Fibroblast of lung (primary cell): ENCODE data around the gene ELMOD3. TPM values are rescaled to one million over a fixed set of nuclear protein-coding genes. Genes with fewer than 3 reads are reported as not detected.

ENCODE experiments used
- DNase-seq, 2 donors: peaks; one replicate each; pipeline versions ENCODE4 v3.0.0 to v3.0.0-alpha.2; 2010; ENCODE audit warnings: low read depth in 2 of 2
- H2AFZ ChIP-seq: 2 replicates; pipeline ENCODE4 v1.5.1; 2012; ENCODE audit warnings: low read length, control low read depth, inconsistent platforms
- H3K27ac ChIP-seq: 2 replicates; pipeline ENCODE4 v1.5.1; 2011; ENCODE audit warnings: low read length, control low read depth; ENCODE audit not compliant: insufficient read depth
- H3K27me3 ChIP-seq: 2 replicates; pipeline ENCODE4 v1.5.1; 2011; ENCODE audit warnings: mild to moderate bottlenecking, low read length; ENCODE audit not compliant: control insufficient read depth, insufficient read depth
- H3K36me3 ChIP-seq: 2 replicates; pipeline ENCODE4 v1.5.1; 2011; ENCODE audit warnings: low read length; ENCODE audit not compliant: control insufficient read depth, insufficient read depth
- H3K4me1 ChIP-seq: 2 replicates; pipeline ENCODE4 v1.5.1; 2011; ENCODE audit warnings: low read length; ENCODE audit not compliant: control insufficient read depth, insufficient read depth; ENCODE audit errors: extremely low read depth
- H3K4me2 ChIP-seq: 2 replicates; pipeline ENCODE4 v1.5.1; 2011; ENCODE audit warnings: low read length, control low read depth; ENCODE audit not compliant: insufficient read depth; ENCODE audit errors: extremely low read depth
- H3K4me3 ChIP-seq, 4 experiments: fragments of 200-600 bp in 1 of 4; sonication (generic) in 1 of 4; replicated peaks in 1 of 4; 2 replicates each; pipeline ENCODE4 v1.5.1; 2011 to 2016; ENCODE audit warnings: low read length in 4 of 4, low read depth in 3 of 4, mild to moderate bottlenecking in 3 of 4, control low read depth in 2 of 4, inconsistent platforms in 1 of 4, mixed read lengths in 1 of 4; ENCODE audit not compliant: insufficient read depth in 1 of 4; ENCODE audit errors: control extremely low read depth in 1 of 4
- H3K79me2 ChIP-seq: 2 replicates; pipeline ENCODE4 v1.5.1; 2012; ENCODE audit warnings: mild to moderate bottlenecking, low read length, inconsistent platforms; ENCODE audit not compliant: control insufficient read depth, insufficient read depth
- H3K9ac ChIP-seq: 2 replicates; pipeline ENCODE4 v1.5.1; 2011; ENCODE audit warnings: mild to moderate bottlenecking, low read length, control low read depth; ENCODE audit not compliant: insufficient read depth
- H3K9me3 ChIP-seq: 2 replicates; pipeline ENCODE4 v1.5.1; 2012; ENCODE audit warnings: low read depth, low read length; ENCODE audit not compliant: control insufficient read depth, insufficient read depth
- H4K20me1 ChIP-seq: 2 replicates; pipeline ENCODE4 v1.5.1; 2011; ENCODE audit warnings: low read length; ENCODE audit not compliant: control insufficient read depth, insufficient read depth; ENCODE audit errors: extremely low read depth
- EZH2 ChIP-seq: IDR thresholded peaks from 2 replicates; pipeline ENCODE4 v1.5.1; 2012; ENCODE audit warnings: low read length, control low read depth, mild to moderate bottlenecking; ENCODE audit errors: missing control alignments
- polyA plus RNA-seq, 2 donors: library from polyadenylated mRNA; depleted of rRNA in 1 of 2; stranded (reverse) in 1 of 2; unstranded in 1 of 2; fragments of >200 nt; gene quantifications; 2 replicates each; pipeline ENCODE4 v1.2.1, GENCODE V29; 2011 to 2012; ENCODE audit warnings: missing spikeins in 1 of 2
- total RNA-seq: library from RNA; depleted of rRNA; stranded (reverse); fragments of >200 nt; gene quantifications from 2 replicates; pipeline ENCODE4 v1.2.1, GENCODE V29; 2014
- TF ChIP-seq, protein P1 (sequence below), 2 donors: IDR thresholded peaks in 1 of 2; conservative IDR thresholded peaks in 1 of 2; 1 replicate in 1 of 2; 2 replicates in 1 of 2; pipeline ENCODE4 v1.5.1; 2011 to 2012; ENCODE audit warnings: low read length in 2 of 2, control low read depth in 1 of 2, inconsistent platforms in 1 of 2, low read depth in 1 of 2, mild to moderate bottlenecking in 1 of 2

The ELMOD3 gene
- total and polyA plus RNA-seq, 2 donors (not counting 1 experiment from before 2014, with no cell fraction given): 13.0 to 27.9 TPM

DNA sequence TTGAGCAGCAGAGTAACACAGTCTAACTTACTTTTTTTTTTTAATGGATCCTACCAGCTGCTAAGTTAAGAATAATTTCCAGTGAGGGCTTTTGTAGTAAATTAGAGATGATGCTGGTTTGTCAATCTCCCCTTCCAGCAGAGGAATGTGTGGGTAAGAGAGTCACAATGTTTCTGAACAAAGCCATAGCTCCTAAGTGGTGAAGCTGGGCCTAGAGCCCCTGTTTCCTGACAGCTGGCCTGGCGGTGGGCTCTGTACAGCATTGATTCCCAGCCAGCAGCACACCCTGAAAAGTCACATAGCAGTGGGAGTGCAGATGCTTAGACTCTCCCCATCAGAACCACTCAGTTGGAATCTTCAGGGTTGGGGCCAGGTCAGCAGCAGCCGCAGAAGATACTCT is 31.2 kb downstream of the ELMOD3 start:
- no peaks in the 10 kb centered on the region for H3K9me3 ChIP-seq
- no peaks in the 10 kb centered on the region for H3K4me1 ChIP-seq
- no peak overlapping the region for H3K4me3 ChIP-seq
- H3K4me2 ChIP-seq: no peak overlapping the region
- H3K36me3 ChIP-seq: peaks cover 2% of the 10 kb centered on the region
- no peak overlapping the region for H3K9ac ChIP-seq
- H2AFZ ChIP-seq: no peak overlapping the region
- H4K20me1 ChIP-seq: no peaks in the 10 kb centered on the region
- no peaks in the 10 kb centered on the region for H3K27me3 ChIP-seq
- no peak for DNase-seq
- no peak for TF ChIP-seq EZH2
- TF ChIP-seq, protein P1, sequence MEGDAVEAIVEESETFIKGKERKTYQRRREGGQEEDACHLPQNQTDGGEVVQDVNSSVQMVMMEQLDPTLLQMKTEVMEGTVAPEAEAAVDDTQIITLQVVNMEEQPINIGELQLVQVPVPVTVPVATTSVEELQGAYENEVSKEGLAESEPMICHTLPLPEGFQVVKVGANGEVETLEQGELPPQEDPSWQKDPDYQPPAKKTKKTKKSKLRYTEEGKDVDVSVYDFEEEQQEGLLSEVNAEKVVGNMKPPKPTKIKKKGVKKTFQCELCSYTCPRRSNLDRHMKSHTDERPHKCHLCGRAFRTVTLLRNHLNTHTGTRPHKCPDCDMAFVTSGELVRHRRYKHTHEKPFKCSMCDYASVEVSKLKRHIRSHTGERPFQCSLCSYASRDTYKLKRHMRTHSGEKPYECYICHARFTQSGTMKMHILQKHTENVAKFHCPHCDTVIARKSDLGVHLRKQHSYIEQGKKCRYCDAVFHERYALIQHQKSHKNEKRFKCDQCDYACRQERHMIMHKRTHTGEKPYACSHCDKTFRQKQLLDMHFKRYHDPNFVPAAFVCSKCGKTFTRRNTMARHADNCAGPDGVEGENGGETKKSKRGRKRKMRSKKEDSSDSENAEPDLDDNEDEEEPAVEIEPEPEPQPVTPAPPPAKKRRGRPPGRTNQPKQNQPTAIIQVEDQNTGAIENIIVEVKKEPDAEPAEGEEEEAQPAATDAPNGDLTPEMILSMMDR (conservative IDR thresholded peaks at IDR 0.05 in 1 of 2, IDR thresholded peaks at IDR 0.05 in 1 of 2; ENCODE audit: low read depth in 1 of 2, low read length in 2 of 2): no peak
- H3K79me2 ChIP-seq: no peaks in the 10 kb centered on the region
- no peak overlapping the region for H3K27ac ChIP-seq

DNA sequence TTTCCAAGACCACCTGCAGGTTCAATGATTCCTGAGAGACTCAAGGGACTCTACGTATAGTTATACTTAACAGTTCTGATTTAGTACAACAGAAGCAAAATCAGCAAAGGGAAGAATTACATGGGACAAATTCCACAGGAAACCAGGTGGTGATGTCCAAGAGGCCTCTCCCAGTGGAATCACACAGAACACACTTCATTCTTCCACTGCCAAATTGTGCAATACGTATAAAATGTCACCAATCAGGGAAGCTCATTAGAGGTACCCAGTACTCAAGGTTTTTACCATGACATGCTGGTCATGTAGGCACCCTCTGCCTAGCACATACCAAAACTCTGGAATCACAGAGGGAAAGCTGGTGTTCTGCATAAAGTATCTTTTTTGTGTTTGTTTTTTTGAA is 33.2 kb downstream of the ELMOD3 start:
- H3K9ac ChIP-seq: no peak overlapping the region
- TF ChIP-seq, protein P1 (conservative IDR thresholded peaks at IDR 0.05 in 1 of 2, IDR thresholded peaks at IDR 0.05 in 1 of 2; ENCODE audit: low read depth in 1 of 2, low read length in 2 of 2): no peak
- TF ChIP-seq EZH2: no peak
- no peak overlapping the region for H2AFZ ChIP-seq
- no peaks in the 10 kb centered on the region for H3K4me1 ChIP-seq
- H3K79me2 ChIP-seq: no peaks in the 10 kb centered on the region
- no peaks in the 10 kb centered on the region for H4K20me1 ChIP-seq
- peaks cover 4% of the 10 kb centered on the region for H3K36me3 ChIP-seq
- H3K4me2 ChIP-seq: no peak overlapping the region
- DNase-seq: no peak
- H3K27me3 ChIP-seq: no peaks in the 10 kb centered on the region
- no peak overlapping the region for H3K4me3 ChIP-seq
- no peak overlapping the region for H3K27ac ChIP-seq
- H3K9me3 ChIP-seq: no peaks in the 10 kb centered on the region

DNA sequence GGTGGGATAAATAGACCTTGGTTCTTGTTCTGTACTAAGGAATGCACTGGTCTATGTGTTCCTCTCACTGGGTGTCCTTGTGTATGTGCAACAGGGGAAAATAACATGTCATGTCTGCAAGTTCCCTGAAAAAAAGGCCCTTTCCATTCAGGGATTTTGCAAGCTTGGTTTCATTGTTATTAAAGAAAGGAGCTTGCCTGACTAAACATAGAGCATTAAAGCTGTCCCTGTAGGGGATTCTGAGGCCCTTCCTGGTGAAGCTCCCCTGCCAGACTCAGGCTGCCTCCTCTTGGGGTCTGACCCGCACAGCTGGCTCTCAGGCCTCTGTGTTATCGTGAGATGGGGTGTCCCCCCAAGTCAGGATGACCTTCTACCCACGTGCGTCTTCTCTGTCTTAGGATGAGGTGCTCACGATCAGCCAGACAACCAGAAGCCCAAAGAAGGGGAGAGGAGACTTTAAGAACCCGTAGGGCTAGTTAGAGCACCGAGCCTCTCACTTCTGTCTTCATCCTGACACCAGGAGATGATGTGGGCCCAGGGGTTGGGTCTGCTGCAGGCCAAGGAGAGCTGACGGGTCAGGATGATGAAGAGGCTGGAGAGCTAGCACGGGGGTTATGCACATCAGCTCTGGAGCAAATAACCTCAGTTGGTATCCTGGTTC is 34.4 kb downstream of the ELMOD3 start:
- Histone ChIP-seq H3K4me2 (no peak overlapping the region), H3K36me3 (peaks cover 4% of the 10 kb centered on the region), H4K20me1 (no peaks in the 10 kb centered on the region), H3K4me3 (no peak overlapping the region), H3K9me3 (no peaks in the 10 kb centered on the region), H3K79me2 (no peaks in the 10 kb centered on the region), H3K4me1 (peaks cover 3% of the 10 kb centered on the region), H3K27me3 (no peaks in the 10 kb centered on the region), H2AFZ (no peak overlapping the region), H3K9ac (no peak overlapping the region), H3K27ac (no peak overlapping the region)
- TF ChIP-seq, protein P1 (conservative IDR thresholded peaks at IDR 0.05 in 1 of 2, IDR thresholded peaks at IDR 0.05 in 1 of 2; ENCODE audit: low read depth in 1 of 2, low read length in 2 of 2): no peak
- no peak for TF ChIP-seq EZH2
- no peak for DNase-seq
